ENCODE data around the gene CXCR6. TPM values are rescaled to one million over a fixed set of nuclear protein-coding genes. Genes with fewer than 3 reads are reported as not detected.

Gene CXCR6
- total RNA-seq, 1 donor from 2014 or later = 2.1 TPM

- Histone ChIP-seq H3K9me3 (no peaks in the 10 kb centered on the region), H3K36me3 (peaks cover 72 to 91% of the 10 kb centered on the region in 2 donors), H3K27me3 (no peaks in the 10 kb centered on the region), H3K4me1 (peaks cover 0 to 4% of the 10 kb centered on the region in 2 donors), H3K27ac (peak overlapping the region; percentile 37 to 64), H3K4me3 (no peak overlapping the region)
- no peak for TF ChIP-seq CTCF (IDR thresholded peaks at IDR 0.05)
- no peak for DNase-seq (ENCODE audit: low spot score in 2 of 2)
- intact Hi-C loops (cut with DNase I) = no loop called here
Observed at GRCh38 chr3:45950131-45950530, 6.9 kb downstream of the CXCR6 start.

GRCh38 chr3:45950686-45951600, 7.7 kb downstream of the CXCR6 start:
- DNase-seq (ENCODE audit: low spot score in 2 of 2) = no peak
- Histone ChIP-seq H3K4me1 (peaks cover 0 to 4% of the 10 kb centered on the region in 2 donors), H3K27me3 (no peaks in the 10 kb centered on the region), H3K4me3 (no peak overlapping the region), H3K27ac (peak overlapping the region; percentile 37 to 64), H3K9me3 (no peaks in the 10 kb centered on the region), H3K36me3 (peaks cover 76 to 91% of the 10 kb centered on the region in 2 donors)
- no peak for TF ChIP-seq CTCF (IDR thresholded peaks at IDR 0.05)
- intact Hi-C loops (cut with DNase I) = no loop called here

GRCh38 chr3:45951946-45952345, 8.7 kb downstream of the CXCR6 start:
- Histone ChIP-seq H3K4me1 (peaks cover 0 to 4% of the 10 kb centered on the region in 2 donors), H3K36me3 (peaks cover 71 to 90% of the 10 kb centered on the region in 2 donors), H3K9me3 (no peaks in the 10 kb centered on the region), H3K4me3 (no peak overlapping the region), H3K27ac (peak overlapping the region; percentile 37 to 64), H3K27me3 (no peaks in the 10 kb centered on the region)
- DNase-seq (ENCODE audit: low spot score in 2 of 2) = no peak
- intact Hi-C loops (cut with DNase I) = no loop called here
- TF ChIP-seq CTCF (IDR thresholded peaks at IDR 0.05) = no peak

- Histone ChIP-seq H3K9me3 (no peaks in the 10 kb centered on the region), H3K4me3 (no peak overlapping the region), H3K4me1 (peaks cover 0 to 4% of the 10 kb centered on the region in 2 donors), H3K36me3 (peaks cover 66 to 87% of the 10 kb centered on the region in 2 donors), H3K27ac (no peak overlapping the region), H3K27me3 (no peaks in the 10 kb centered on the region)
- no peak for DNase-seq (ENCODE audit: low spot score in 2 of 2)
- no peak for TF ChIP-seq CTCF (IDR thresholded peaks at IDR 0.05)
- intact Hi-C loops (cut with DNase I) = no loop called here
Observed at GRCh38 chr3:45952456-45952855, 9.2 kb downstream of the CXCR6 start.

GRCh38 chr3:45953536-45953935, 10.3 kb downstream of the CXCR6 start:
- intact Hi-C loops (cut with DNase I) = no loop called here
- Histone ChIP-seq H3K27ac (no peak overlapping the region), H3K9me3 (no peaks in the 10 kb centered on the region), H3K27me3 (no peaks in the 10 kb centered on the region), H3K36me3 (peaks cover 71 to 92% of the 10 kb centered on the region in 2 donors), H3K4me1 (no peaks in the 10 kb centered on the region), H3K4me3 (no peak overlapping the region)
- no peak for TF ChIP-seq CTCF (IDR thresholded peaks at IDR 0.05)
- no peak for DNase-seq (ENCODE audit: low spot score in 2 of 2)

Measured in ascending aorta (tissue), 2 donors.